ENCODE measurements around the gene TIMM22.

Gene TIMM22

GRCh38 chr17:1002771-1003555 lies 6.0 kb downstream of the TIMM22 start:
- DNase-seq (ENCODE audit: low read depth), result no peak

DNA sequence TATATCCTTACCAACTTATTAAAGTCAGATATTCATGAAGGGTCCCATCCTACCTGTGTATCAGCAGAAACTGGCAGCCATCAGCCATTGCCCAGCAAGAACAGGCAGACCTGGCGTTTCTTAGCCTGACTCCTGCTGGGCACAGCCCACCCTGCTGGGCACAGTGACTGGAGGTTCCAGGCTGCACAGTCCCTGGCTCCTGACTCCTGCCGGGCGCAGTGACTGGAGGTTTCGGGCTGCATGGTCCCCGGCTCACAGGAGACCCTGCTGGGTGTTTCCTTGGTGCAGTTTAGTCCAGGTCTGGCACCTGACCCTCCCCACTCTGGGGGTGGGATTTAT lies 6.7 kb downstream of the TIMM22 start:
- no peak for DNase-seq (ENCODE audit: low read depth)

DNA sequence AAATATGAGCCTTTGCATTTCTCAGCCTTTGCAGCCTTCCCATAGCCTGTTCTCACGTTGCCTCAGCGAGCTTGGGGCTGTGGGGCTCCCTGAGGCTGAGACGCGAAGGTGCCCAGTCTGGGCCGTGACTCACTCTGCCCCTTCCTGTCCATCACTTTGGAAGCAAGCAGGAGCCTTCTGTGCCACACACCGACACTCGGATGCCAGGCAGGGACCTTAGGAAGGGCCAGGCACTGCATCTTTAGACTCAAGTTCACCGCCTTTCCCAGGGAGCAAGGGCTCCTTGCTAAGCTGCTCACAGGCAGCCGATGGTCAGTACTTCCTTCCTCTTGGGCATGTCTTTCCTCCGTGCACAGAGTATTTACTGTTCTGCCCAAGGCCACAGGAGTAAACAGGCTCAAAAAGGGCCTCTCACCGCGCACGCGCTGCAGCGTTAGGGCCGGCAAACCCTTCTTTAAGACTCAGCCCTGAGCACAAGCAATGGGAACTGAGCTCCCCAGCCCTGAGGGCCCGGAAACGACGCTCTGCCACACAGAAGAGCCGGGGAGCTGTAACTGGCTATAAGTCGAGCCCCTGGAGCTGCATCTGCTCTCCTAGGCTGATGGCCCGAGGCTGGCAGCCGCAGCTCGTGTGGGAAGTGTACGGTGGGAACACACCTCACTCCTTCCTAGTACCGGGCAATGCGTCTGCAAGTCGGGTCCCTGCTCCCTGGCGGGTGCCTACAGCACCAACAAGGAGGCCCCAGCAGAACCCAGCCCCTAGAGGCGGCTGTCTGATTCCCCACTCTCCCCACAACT lies 7.2 kb downstream of the TIMM22 start:
- DNase-seq (ENCODE audit: low read depth), result no peak

DNA sequence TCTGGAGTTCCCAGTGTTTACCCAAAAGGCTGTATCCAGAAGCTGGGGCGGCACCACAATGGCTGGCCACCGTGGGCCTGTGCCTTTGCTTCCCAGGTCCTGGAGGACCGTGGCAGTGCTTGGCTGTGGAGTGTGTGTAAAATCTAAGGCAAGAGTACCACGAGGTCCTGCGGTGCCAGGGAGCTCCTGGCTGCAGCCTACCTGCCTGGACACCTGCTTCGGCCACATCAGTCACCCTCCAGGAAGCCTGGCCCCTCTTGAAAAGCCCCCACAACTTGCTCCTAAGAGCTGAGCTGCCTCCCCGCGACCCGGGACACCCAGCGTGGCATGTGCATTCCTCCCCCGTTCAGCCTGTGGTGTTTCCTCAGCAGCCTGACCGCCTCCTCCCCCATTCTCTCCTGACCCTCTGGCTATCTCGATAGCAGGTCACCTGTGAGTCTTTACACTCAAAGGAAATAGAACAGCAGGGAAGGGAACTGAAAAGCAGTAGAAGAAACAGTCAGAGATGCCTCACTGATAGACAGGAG lies 7.9 kb downstream of the TIMM22 start:
- DNase-seq (ENCODE audit: low read depth), result no peak

- DNase-seq (ENCODE audit: low read depth), result no peak
Observed at GRCh38 chr17:1005361-1005946, 8.5 kb downstream of the TIMM22 start.

DNA sequence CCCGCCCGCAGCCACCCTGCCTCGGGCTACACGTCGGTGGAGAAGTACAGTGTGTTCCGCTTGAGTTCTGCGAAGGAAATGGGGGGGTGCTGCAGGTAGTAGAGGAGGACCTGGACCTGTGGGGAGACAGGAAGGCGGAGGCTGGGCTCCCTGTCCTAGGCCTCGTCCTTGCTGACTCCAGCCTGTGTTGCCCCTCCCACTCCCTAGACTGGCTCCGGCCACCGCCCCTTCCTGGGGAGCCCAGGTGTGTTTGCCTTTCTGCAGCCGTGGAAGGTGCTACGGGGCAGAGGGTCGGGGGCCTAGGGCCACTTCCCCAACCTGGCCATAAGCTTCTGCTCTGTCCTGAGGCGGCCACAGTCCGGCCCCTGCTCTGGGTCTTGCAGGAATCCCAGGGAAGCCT lies 9.1 kb downstream of the TIMM22 start:
- no peak for DNase-seq (ENCODE audit: low read depth)

DNA sequence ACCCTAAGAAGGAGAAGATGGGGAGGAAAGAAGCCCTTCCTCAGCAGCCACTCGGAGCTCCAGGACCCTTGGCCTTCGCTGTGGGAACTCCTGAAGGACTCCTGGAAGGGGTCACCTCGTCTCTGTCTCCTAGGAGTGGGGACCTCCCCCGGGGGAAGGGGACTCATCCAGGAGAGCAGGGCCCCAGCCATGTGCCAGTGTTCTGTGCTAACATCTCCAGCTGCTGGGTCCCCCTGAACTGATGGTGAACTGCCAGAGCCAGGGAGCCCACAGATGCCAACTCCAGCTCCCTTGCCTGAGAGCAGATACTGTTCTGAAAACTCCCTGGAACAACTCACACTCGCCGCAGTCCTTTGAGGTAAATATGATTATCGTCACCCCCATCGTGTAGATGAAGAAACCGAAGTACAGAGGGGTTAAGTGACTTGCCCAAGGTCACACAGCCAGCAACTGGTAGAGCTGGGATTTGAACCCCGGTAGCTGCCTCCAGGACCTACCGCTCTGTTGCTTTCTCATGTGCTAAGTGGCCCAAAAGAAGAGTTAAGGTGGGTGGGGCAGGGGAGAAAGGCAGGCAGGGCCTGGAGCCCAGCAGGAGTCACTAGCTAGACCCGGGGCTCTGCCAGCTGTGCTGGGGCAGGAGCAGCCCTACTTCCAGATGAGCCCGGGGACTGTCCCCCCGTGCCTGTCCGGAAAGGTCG lies 10.5 kb downstream of the TIMM22 start:
- DNase-seq (ENCODE audit: low read depth), result no peak

DNA sequence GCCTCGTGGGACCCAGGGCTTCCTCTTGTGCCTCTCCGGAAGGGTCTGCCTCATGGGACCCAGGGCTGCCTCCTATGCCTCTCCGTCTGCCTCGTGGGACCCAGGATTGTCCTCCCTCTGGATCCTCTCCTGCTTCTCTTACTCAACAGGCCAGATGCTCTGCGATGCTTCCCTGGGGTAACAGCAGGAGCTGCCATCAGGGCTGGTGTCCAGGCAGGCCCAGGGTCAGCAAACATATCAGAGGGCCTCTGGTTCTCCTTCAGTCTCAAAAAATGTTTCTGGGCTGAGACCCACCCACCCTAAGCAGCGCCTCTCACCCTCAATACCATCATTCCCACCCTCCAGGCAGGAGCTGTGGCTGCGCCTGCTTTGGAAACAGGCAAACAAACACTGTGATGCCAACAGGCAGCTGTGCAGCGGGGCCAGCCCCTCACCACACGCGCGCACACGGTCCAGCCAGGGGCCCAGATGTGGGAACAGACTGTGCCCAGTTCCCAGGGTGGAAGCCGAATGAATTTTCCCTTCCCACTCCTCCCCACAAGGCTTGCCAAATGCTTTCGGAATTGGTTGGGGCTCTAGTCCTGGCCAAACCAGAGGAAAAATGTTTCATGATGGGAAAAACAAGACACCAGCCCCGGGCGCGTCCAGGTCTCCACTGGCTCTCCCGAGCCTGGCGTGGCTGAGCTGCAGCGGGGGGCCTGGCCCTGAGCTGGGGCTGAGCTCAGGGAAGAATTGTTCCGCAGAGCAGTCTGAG lies 11.3 kb downstream of the TIMM22 start:
- no peak for DNase-seq (ENCODE audit: low read depth)

GRCh38 chr17:1009229-1010085 lies 12.5 kb downstream of the TIMM22 start:
- DNase-seq (ENCODE audit: low read depth), result no peak

- DNase-seq (ENCODE audit: low read depth), result no peak
Observed at GRCh38 chr17:1010086-1010450, 13.1 kb downstream of the TIMM22 start.

DNA sequence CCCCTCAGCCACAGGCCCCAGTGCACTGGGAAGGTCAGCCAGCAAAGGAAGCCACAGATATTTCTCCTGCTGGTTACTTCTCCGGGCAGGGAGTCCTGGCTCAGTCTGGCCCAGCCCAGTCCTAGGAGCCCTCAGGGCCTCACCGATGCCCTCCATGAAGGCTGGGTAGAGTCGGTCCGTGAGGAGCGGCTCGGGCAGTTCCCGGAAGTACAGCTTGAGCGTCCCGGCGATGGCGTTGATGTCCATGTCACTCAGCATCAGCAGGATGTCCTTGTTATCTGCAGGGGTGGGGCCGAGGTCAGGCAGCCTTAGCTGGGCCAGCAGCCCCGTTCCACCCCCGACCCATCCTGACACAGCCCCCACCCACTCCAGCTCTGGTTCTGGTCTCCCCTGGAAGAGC lies 13.7 kb downstream of the TIMM22 start:
- DNase-seq (ENCODE audit: low read depth), result no peak

DNA sequence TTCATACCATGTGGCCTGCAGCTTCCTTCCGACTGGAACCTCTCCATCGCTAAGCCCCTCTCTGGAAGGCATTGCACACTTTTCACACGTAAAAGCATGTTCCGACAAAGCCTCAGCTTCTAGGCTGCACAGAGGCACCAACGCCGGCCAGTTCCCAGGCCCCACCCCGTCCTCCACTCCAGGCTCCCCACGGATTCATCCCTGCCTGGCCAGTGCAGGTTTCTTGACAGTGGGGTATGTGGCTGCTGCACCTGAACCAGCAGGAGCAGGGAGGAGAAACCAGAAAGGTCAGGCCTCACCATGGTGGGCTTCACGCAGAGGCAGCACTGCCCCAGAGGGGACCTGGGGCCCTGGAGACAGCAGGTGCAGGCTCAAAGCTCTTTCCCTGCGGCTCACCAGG lies 14.2 kb downstream of the TIMM22 start:
- no peak for DNase-seq (ENCODE audit: low read depth)

DNA sequence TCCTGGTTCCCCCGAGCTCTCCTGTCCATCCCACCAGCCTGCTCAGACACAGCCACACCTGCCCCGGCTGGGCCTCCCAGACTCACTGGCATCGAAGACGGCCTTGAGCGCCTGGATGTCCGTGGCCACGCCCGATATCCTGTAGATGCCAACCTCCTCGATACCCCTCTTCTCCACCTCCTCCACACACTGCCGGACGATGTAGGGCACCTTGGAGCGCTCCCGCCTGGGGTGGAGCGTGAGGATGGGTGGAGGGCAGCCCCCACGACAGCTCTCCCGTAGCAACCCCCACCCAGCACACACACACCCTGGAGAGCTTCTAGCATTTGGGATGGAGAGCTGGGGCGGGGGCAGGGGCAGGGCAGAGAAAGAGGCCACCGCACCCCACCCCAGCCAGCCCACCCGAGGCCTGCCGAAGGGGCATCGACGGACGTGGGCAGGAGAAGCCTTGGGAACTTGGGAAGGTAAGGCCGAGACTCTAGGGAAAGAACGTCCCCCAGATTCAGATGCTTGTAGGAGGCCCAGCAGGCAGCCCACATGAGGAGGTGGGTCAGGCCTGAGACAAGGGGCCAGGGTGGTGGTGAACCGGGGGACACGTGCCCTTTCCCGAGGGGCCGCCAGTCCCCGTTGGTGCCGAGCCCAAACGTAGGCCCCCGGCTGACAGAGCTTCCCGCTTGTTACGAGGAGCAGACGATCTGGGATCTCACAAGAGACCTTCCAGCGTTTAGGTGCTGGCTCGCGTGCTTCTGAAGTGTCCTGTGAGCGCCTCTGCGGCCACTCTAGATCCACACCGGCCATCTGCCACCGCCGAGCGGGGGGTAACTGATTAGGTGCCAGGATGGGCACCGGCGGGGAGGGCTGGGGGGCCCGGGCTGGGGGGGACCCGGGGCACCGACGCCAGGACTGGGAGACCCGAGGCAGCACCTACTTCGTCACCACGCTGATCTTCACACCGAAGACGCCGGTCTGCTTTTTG lies 15.1 kb downstream of the TIMM22 start:
- DNase-seq (ENCODE audit: low read depth), result no peak

DNA sequence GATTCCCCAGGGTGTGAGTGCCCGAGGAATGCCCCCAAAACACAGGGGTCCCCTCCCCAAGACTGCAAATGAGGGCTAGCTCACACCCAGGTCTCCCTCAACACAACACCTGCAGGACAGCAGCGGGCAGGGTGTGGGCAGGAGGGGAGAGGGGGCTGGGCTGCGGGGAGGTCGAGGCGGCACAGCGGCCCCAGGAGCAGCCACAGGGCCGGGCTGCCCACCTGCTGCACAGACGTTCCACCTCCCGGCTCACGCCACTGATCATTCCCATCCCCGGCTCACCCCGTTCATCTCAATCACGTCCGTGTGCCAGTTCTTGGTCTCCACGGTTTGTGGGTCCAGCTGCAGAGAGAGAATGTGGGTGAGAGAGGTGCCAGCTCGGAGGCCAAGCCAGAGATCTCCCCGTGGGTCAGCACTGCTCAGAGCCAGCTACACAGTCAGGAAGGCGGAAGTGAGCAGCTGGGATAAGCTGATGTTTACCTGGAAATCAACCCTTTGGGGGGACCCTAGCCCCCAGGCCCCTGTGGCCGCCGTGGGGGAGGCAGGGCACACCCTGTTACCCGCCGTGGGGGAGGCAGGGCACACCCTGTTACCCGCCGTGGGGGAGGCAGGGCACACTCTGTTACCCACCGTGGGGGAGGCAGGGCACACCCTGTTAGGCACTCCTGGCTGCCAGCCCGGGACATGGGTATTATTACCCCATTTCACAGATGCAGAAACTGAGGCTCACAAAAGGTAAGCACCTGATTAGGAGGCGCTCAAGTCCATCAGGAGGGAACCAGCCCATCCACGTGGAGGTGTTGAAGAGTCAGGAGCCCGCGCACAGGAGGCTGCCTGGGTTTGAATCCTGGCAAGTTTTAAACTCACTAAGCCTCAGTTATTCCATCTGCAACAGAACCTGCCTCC lies 16.1 kb downstream of the TIMM22 start:
- DNase-seq (ENCODE audit: low read depth), result no peak

DNA sequence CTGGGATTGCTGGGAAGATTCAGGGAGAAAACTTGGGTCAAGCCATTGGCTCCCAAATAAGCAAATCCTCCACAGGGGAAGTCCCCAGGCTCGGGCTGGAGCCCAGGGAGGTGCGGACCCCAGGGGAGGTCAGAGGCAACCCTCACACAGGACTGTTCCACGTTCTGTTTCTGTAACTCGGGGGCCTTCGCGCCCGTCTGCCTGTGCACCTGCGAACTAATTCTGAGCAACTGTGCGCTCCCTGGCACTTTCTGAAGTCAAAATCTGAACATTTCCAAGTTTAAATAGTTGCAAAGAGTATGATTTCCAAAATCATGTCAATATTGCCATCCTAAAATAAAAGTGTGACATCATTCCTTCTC lies 16.8 kb downstream of the TIMM22 start:
- DNase-seq (ENCODE audit: low read depth), result no peak

GRCh38 chr17:1018547-1018946 lies 21.6 kb downstream of the TIMM22 start:
- no peak for DNase-seq (ENCODE audit: low read depth)

DNA sequence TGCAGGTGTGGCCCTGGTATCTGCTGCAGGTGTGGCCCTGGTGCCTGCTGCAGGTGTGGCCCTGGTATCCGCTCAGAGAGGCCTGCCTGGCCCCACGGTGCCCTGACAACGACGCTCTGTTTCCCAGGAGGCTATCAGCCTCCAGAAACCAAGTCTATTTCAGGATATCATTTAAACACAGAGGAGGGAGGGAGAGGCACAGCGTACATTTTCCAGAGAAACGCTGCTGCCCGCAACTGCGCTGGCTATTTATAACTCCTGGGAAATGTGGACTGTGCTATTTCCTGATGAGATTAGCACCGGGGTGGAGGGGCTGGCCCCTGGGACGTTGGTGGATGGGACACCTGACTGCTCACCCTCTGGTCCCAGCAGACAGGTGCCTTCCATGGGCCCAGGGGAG lies 22.5 kb downstream of the TIMM22 start:
- no peak for DNase-seq (ENCODE audit: low read depth)

DNA sequence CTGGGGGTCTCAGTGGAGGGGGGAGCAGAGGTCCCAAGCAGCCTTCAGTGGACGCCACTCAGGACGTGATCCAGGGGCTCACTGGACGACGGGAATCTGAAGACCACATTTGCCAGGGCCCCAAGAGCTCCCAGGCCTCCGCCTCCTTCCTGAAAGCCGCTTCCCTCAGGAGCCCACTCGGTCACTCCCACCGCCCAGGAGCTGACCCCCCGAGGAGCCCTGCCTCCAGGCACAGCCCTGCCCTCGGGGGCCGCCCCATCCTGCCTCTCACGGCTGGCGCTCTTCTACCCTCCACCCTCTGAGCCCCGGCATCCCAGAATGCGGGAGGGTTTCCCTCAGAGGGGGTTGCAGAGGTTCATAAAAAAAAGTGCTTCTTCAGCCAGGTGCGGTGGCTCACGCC lies 24.2 kb downstream of the TIMM22 start:
- DNase-seq (ENCODE audit: low read depth), result no peak

All from activated T-helper 9 cell treated with anti-CD3 and anti-CD28 coated beads, Interleukin-2, amount 50 U/mL, for 16 hours (primary cell).